Right lobe of liver (tissue), 4 donors: Measurements from ENCODE around the gene SLC9A4.

Experiments
- POLR2A ChIP-seq: fragments of 450-650 bp; IDR thresholded peaks from one replicate; pipeline ENCODE4 v1.6.1; 2017; ENCODE audit warnings: antibody characterized with exemption, mild to moderate bottlenecking
- TF ChIP-seq, protein P1 (sequence below), 4 donors: fragments of 200-600 bp in 3 of 4; fragments of 450-650 bp in 1 of 4; IDR thresholded peaks; one replicate each; pipeline versions ENCODE4 v1.5.1 to v1.8.0; 2016 to 2022; ENCODE audit warnings: antibody characterized with exemption in 4 of 4, mild to moderate bottlenecking in 2 of 4
- donor health status: DM: no; HTN: no; CAD: no.
- donor health status: DM: no; HTN: no; CAD: no.
- donor health status: DM: no; HTN: yes; CAD: no.

GRCh38 chr2:102512161-102512560, 39.1 kb downstream of the SLC9A4 start:
- TF ChIP-seq, protein P1, sequence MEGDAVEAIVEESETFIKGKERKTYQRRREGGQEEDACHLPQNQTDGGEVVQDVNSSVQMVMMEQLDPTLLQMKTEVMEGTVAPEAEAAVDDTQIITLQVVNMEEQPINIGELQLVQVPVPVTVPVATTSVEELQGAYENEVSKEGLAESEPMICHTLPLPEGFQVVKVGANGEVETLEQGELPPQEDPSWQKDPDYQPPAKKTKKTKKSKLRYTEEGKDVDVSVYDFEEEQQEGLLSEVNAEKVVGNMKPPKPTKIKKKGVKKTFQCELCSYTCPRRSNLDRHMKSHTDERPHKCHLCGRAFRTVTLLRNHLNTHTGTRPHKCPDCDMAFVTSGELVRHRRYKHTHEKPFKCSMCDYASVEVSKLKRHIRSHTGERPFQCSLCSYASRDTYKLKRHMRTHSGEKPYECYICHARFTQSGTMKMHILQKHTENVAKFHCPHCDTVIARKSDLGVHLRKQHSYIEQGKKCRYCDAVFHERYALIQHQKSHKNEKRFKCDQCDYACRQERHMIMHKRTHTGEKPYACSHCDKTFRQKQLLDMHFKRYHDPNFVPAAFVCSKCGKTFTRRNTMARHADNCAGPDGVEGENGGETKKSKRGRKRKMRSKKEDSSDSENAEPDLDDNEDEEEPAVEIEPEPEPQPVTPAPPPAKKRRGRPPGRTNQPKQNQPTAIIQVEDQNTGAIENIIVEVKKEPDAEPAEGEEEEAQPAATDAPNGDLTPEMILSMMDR (IDR thresholded peaks at IDR 0.05), result no peak
- TF ChIP-seq POLR2A, result no peak
